ENCODE data around the gene DIPK2A. TPM values are rescaled to one million over a fixed set of nuclear protein-coding genes. Genes with fewer than 3 reads are reported as not detected.
A peak's percentile ranks its signal among the peaks of the same experiment; 100 is the strongest.

The DIPK2A gene
- total and polyA plus RNA-seq, 2 donors (not counting 3 experiments of a cell fraction or from before 2014, with no cell fraction given) = 18.9 to 43.0 TPM

GRCh38 chr3:143972505-143973258 lies 1.1 kb downstream of the DIPK2A start:
- Histone ChIP-seq H3K9me1 (replicated peaks; ENCODE audit: control insufficient read depth, extremely low read depth, insufficient read depth, low read length) (no peaks in the 10 kb centered on the region), H3K9ac (replicated peaks; ENCODE audit: extremely low read depth, insufficient read depth, low read length) (peak overlapping the region; percentile 96), H3K36me3 (ENCODE audit: control insufficient read depth in 2 of 2, extremely low read depth in 1 of 2, insufficient read depth in 2 of 2, low read length in 2 of 2) (no peaks in the 10 kb centered on the region), H3K4me3 (replicated peaks in 1 of 3; ENCODE audit: insufficient read depth in 1 of 3, low read depth in 1 of 3, low read length in 3 of 3) (peak overlapping the region; percentile 62 to 98 (median 81)), H3K9me3 (replicated peaks; ENCODE audit: control insufficient read depth, insufficient read depth, low read length) (no peaks in the 10 kb centered on the region), H2AFZ (ENCODE audit: low read depth, low read length) (peak overlapping the region; percentile 35), H3K4me2 (ENCODE audit: insufficient read depth, low read length) (peak overlapping the region; percentile 98), H4K20me1 (replicated peaks; ENCODE audit: control insufficient read depth, extremely low read depth, insufficient read depth, low read length) (peaks cover under 1% of the 10 kb centered on the region), H3K27me3 (ENCODE audit: control insufficient read depth in 2 of 2, insufficient read depth in 2 of 2, low read length in 2 of 2) (no peaks in the 10 kb centered on the region), H3K27ac (ENCODE audit: insufficient read depth, low read depth, low read length) (peak overlapping the region; percentile 90), H3K4me1 (ENCODE audit: control insufficient read depth, extremely low read depth, insufficient read depth, low read length) (peaks cover 28% of the 10 kb centered on the region), H3K79me2 (ENCODE audit: control insufficient read depth, insufficient read depth, low read length) (peaks cover 51% of the 10 kb centered on the region)
- POLR2A ChIA-PET = interaction anchor here (0.5 to 2.0 kb wide), 8 partner anchors 9 to 1795 kb away, joined by 3 to 29 read pairs (median 6); no protein-coding TSS in a partner anchor
- intact Hi-C loops (cut with micrococcal nuclease) = loop anchor here (1.0 to 10.0 kb wide), 9 partner anchors 85 to 1796 kb away; no protein-coding TSS in a partner anchor
- dilution Hi-C loops (cut with MboI; ENCODE audit: extremely low pct_ligation_motif_present, low sequenced_read_pairs) = no loop called here
- CTCF ChIA-PET = interaction anchor here (1.0 to 6.7 kb wide), 10 partner anchors 7 to 1834 kb away, joined by 3 to 59 read pairs (median 8); no protein-coding TSS in a partner anchor
- DNase-seq (ENCODE audit: low read depth, low spot score) (peak; percentile 85), FAIRE-seq (no peak)
- no TSS peak for BruUV-seq (replicated peaks)
- no peak for TF ChIP-seq GATA2 (IDR thresholded peaks at IDR 0.05; ENCODE audit: insufficient read depth, insufficient read length, low read depth, low read length)
- no peak for TF ChIP-seq EZH2 (IDR thresholded peaks at IDR 0.05; ENCODE audit: borderline replicate concordance, low read depth, low read length, severe bottlenecking)
- no peak for TF ChIP-seq FOS (IDR thresholded peaks at IDR 0.05; ENCODE audit: borderline replicate concordance, insufficient read depth, low read length)
- TF ChIP-seq POLR2A (IDR thresholded peaks at IDR 0.05; ENCODE audit: low read depth, low read length) = no peak
- peak; percentile 56 for TF ChIP-seq MAX (IDR thresholded peaks at IDR 0.05; ENCODE audit: insufficient read depth, insufficient read length)
- no peak for TF ChIP-seq POLR2AphosphoS5 (IDR thresholded peaks at IDR 0.05; ENCODE audit: insufficient read depth, low read depth, low read length)
- no peak for TF ChIP-seq JUN (IDR thresholded peaks at IDR 0.05; ENCODE audit: borderline replicate concordance, insufficient read depth, insufficient read length, low read depth)
- TF ChIP-seq MYC (IDR thresholded peaks at IDR 0.05; ENCODE audit: low read depth, low read length) = no peak
- TF ChIP-seq CTCF (IDR thresholded peaks at IDR 0.05; ENCODE audit: extremely low read depth in 1 of 2, insufficient read depth in 1 of 2, low read depth in 1 of 2, low read length in 2 of 2) = peak; percentile 29 to 52
